Central memory CD4-positive, alpha-beta T cell (primary cell): ENCODE results near the gene KIF6.
"Not testable (repeated sequence)": the region's sequence is repeated elsewhere in the genome, so short reads cannot be mapped to it uniquely, and the experiment has no call there.

Experiments
- DNase-seq: peaks from one replicate; pipeline ENCODE4 v3.0.0; 2022

The KIF6 gene

DNA sequence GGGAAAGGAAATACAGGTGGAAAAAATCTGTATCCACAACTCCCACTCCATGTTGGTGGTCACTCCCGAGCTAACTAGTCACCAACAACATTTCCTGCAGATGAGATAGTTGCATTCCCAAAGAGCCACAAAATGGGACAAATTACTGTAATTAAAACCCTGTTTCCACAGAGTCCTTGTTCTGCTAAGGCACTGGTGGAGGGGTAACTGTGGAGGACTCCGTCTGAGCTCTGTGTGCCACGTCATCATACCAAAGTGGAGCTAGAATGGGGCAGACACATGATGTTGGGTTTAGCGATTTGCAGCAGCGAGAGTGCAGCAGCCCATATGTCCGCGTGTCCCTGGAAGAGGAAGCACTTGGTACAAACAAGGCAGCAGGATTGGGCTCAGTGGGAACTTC is 230.2 kb downstream of the KIF6 start:
- no peak for DNase-seq

DNA sequence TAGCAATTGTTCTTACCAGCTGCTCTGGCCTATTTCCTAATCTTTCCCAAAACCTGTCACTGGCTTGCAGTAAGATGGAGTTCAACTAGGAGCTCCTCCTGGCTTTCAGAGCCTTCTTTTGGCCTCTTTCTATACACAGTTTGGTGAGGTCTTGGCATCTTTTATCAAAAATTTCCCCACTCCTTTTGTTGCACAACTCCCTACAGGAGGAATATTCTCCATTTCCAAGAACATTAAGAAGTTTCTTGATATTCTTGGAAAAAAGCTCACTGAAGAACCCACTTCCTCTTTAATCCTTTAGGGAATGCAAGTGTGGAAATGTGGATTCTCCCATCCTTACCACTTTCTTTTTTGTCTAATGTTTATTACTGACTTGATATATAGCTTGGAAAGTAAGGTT is 231.4 kb downstream of the KIF6 start:
- DNase-seq: no peak

DNA sequence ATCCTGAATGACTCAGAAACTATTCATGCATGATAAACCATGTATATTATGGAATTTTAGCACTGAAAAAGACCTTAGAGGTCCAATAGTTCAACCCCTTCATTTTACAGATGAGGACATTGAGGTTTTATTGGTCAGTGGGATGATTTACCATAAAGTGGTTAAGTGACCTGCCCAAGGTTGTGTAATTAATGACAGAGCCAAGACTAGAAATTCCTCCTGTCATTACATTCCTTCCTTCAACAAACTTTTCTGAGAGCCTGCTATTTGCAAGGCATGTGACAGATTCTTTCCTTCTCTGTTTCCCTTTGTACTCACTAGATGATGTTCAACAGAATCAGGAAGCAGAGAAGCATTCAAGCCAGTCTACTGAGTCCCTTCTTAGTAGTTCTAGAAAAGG is 232.0 kb downstream of the KIF6 start:
- DNase-seq: no peak

DNA sequence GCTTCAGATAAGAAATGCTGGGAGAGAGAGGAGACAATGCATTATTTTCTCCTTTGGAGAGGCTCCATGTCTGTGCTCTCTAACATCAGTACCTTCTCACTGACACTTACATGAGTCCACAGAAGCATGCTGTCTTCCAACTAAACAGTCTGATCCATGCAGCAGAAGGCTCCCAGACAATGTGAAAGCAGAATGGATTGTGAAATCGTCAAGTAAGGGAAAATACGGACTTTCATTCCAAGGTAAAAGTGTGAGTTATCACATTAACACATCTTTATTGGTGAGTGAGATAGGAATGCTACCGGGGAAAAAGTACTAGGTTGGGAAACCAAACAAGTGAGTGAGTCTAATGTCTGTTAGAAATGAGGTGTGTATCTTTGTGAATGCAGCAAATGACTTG is 235.1 kb downstream of the KIF6 start:
- no peak for DNase-seq

DNA sequence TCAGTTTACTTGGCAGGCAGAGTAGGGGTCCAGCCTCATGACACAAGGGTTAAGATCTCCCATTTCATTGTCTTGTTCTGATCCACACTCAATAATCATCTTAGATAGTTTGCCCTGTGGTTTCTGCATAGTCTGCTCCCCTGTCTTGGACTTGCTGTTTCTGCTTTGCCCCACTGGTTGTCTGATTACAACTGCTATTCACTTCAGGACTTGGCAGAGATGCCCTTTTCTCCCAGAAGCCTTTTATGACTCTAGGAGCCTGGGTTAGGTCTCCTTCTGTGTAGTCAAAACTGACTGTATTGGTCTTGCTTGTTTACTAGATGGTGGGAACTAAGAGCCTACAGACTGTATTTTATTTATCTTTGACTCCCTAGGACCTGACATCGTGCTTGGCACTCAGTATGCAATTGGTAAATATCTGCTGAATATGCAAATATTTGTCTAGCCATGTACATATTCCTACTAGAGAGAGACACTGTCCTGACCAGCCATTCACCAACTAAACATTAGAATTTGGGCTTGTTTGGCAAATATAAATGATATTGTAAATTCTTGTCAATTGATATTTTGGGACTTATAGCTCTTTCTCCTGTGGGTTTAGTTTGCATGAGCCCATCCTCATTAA is 236.8 kb downstream of the KIF6 start:
- no peak for DNase-seq

DNA sequence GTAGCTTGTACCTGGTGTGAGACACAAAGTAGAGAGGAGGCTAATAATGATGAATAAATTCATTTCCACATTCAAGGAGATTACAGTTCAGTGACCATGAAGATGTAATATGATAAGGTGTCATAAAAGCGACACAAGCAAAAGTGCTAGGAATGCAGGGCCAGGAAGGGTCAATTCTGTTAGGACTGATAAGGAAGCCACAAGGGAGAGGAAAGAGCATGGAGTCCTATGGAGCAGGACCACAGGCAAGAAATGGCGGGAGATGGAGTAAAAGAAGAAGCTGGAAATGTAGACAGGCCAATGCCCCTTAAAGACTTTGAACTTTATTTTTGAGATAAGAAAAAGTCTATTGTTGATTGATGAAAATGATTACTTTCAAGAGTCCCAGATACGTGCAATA is 240.9 kb downstream of the KIF6 start:
- DNase-seq: no peak

DNA sequence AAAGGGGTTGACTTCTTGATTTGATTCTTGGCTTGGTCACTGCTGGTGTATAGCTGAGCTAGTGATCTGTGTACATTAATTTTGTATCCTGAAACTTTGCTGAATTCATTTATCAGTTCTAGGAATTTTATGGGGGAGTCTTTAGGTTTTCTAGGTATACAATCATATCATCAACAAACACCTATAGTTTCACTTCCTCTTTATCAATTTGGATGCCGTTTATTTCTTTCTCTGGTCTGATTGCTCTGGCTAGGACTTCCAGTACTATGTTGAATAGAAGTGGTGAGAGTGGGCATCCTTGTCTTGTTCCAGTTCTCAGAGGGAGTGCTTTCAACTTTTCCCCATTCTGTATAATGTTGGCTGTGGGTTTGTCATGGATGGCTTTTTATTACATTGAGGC is 245.4 kb downstream of the KIF6 start:
- not testable (repeated sequence) for DNase-seq

DNA sequence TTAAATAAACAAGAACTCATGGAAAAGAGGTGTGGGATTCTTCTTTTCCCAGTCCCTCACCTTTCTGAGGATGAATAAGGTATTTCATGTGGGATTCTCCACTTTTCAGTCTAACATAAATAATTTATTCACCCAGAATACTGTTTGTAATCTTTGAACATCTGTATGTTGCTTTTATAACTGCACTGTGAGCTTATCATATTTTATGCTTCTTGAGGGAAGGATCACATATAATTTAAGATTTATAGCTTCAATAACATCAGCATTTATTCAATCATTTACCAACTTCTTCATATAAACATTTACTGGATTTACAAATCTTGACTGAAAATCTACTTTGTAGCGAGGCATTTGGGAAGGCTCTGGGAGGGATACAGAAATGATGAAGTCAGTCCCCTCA is 248.5 kb downstream of the KIF6 start:
- DNase-seq: no peak

DNA sequence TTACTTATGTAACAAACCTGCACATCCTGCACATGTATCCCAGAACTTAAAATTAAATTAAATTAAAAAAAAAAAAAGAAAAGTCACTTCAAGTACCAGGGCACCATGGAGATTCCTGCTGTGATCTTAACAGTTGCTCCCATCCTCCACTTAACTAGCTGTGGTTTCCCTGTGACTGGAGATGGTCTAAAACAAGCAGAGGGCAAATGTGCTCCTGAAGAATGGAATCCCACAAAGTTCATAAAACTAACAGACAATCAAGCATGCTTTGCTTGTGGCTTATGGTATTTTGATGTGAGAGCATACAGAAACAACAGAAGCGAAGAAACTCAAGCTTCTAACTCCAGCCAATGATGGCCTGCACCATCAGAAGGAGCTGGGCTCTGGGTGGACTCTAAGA is 249.1 kb downstream of the KIF6 start:
- DNase-seq: no peak

DNA sequence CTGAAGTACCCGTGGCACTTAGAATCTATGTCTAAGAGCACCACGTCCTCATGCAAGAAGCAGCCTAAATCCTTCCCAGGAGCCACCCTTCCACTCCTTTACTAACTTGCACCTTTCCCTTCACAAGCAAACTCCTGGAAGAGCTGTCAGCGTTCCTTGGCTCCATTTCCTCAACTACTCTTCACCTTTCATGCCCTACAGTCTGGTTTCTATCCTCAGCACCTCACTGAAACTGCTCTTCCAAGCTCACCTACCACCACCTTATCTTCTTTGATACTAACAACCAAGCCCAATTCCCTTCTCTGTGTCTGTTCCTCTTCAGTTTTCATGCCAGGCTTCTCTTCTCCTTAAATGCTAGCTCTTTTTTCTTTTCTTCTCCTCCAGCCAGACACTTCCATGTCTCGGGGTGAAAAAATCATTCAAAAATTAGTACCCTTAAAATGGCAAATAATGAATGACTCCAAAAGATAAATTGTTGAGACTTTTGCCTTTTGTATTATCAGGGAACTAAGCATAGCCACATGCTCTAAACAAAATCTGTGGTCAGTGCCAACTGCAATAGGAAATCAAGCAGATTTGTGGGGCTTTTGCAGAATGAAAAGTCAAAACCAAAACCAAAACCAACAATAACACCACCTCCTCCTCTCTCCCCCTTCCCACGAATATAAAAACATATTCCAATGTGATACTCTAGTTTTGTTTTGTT is 253.1 kb downstream of the KIF6 start:
- no peak for DNase-seq

DNA sequence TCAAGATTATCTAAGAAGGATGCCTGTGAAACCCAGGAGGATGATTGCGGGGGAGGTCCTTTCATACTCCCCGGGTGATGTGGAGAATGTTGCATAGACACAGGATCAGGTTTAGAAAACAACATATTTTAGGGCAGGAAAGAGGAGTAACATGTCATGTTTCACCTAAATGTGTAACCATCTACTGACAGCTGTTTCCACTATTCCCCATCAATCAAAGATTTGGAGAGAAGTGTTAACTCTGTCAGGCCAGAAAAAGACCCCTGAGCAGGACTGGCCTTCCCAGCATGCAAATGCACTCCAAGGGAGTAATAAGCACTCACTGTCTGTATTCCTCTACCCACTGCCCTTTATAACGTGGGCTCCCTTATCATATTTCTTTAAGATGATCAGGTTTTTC is 254.7 kb downstream of the KIF6 start:
- DNase-seq: no peak

DNA sequence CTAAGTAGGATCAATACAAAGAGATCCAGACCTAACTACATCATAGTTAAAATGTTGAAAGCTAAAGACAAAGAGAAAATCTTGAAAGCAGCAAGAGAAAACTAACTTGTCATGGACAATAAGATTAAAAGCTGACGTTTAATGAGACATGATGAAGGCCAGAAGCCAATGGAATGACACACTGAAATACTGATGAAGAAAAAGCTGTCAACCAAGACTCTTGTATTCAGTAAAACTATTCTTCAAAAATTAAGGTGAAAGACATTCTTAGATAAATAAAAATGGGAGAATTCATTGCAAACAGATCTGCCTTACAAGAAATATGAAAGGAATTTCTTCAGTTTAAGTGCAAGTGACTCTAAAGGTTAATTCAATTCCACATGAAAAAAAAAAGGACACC is 256.8 kb downstream of the KIF6 start:
- DNase-seq: no peak

DNA sequence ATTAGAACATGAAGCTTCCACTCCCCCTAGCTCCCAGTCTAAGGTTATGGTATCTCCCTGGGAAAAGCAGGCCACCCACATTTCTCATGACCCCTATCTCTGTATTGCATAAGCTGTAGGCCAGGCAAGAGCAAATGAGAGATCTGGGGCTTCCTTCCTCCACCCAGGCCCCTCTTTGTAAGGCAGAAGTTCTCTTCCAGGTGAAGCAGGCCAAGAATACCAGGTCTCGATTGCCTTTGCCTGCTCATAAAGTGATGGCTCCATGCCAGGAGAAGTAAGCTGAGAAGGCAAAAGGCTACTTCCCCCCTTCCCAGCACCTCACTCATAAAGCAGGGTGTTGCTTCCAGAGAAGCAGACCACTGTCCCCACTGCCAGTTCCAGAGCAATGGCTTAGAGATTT is 258.6 kb downstream of the KIF6 start:
- DNase-seq: no peak

DNA sequence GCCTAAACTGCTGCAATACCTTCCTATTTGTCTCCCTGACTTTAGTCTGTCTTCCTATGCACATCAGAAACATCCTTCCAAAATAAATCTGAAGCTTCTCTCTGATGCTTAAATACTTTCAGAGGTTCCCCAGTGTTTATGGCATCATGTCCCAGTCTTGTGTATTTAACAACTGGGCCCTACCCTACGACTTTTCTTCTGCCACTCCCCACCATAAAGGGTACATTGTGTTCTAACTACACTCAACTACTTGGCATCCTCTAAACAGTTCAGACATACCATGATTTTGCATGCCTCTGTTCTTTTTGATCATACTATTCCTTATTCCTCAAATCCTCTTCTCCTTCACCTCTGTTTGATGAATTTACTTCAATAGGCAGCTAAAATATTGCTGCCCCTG is 259.7 kb downstream of the KIF6 start:
- no peak for DNase-seq

DNA sequence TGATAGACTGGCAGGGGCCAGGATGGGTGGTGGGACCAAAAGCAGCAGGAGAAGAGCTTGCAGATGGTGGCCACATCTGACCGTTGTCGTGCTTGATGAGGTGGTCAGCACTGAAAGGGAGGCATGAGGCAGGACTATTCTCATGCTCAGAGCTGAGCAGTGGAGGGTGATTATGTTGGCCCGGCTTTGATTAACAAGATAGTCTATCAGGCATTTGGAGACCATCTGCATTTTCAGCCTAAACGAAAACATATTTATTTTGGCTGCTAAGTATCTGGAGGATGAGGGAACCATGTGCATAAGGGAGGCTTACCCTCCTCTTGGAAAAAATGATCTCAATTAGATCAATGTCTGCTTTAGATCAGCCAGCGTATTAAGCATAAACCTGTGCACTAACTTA is 261.1 kb downstream of the KIF6 start:
- no peak for DNase-seq

DNA sequence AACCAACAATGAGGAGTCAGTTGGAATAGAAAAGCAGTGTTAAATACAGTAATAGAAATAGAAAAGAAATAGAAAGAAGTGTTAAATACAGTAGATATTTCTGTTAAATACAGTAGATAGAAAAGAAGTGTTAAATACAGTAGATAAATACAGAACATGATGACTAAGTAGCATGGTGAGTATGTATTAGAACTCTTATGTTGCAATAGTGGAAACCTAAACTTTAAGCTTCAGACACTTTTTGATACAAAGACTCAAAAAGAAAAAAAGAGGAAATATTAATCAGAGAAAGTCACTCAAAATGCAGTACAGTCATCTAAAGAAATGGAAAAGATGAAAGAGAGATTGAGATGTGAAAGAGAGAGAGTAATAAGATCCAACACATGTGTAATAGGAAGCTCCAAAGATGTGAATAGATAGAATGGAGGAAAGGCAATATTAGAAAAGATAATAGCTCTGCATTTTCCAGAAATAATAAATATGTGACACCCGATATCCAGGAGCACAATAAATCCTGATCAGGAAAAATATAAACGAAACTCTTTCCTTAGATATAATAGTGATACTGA is 271.2 kb downstream of the KIF6 start:
- DNase-seq: no peak

DNA sequence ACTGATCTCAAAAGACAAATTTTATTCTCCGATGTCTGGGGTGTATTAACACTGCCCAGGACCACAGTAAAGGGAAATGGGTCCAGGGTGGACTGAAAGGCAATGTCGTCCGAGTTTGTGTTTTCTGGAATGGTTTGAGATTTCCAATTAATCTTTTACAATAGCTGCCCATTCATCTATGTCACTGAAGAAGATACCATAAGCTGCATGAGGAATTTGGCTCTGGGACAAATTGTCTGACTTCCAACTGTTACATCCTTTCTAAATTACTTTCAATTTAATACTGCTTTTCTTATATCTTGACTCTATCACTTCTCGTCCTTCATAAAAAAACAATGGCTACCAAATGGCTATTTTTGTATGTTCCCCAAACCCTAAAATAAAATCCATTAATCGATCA is 272.0 kb downstream of the KIF6 start:
- DNase-seq: no peak

DNA sequence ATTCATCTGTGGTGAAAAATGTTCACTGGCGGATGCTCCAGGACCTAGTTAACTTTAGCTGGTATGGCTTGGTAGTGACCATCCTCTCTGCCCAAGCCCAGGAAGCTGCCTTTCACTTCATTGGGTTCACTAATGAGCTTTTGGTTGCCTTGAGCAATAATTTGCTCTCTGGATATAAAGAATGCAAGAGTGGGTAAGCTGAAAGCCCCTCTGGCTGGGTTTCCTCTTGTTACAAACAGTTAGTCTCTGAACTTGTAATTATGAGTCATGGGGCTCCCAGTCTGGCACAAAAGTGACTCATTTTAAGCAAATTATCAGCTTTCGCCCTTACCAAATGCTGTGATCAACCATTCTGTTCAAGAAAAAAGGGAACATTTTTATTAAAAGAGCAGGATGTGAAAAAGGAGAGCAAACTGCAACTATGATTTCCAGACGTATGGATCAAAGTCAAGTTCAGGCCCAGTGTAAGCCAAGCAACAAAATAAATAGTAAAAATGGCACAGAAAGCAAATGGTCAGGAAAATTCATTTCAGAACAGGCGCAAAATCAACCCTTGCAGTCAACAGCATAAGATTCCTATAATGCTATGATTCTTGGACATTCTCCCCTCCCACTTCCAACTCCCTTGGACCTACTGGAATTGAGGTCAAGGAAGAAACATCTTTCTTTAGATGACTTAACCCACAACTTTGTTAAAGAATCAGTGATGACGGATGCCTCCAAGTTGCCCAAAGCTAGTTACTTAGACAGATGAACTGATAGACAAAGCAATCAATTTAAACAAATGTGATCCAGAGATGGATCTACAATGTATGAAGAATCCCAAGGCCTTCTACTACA is 272.7 kb downstream of the KIF6 start:
- no peak for DNase-seq

DNA sequence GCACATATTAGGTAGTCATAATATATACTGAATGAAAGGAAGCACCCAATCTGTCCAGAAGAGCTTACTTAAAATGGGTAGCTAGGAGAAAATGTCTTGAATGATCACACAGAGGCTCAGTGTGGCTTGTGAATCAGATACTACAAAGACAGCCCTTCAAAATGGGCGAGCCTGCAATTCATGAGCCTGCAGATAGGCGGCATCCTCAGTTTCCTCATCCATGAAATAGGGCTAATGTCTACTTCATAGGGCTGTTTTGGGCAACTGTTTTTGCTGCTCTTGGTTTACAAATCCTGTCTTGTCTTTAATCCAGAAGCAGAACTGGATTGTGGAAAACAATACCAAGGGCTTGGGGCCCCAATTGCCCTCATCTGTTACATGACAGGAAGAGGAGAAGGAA is 273.4 kb downstream of the KIF6 start:
- no peak for DNase-seq

DNA sequence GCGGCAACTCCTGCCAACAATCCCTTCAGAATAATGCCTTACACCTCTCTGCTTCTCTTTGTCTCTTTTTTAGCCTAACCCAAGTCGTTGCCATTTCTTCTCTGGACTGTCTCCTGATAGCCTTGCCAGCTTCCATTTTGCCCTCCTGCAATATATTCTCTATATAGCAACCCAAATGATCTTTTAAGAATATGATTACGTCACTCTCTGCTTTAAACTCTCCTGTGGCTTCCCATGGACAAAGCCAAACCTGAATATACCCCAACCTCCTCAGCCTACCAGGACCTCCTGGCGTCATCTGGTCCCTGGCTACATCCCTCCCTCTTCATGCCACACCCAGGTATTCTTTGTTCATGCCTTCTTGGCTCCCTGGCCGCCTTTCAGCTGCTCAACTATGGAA is 276.2 kb downstream of the KIF6 start:
- DNase-seq: no peak

DNA sequence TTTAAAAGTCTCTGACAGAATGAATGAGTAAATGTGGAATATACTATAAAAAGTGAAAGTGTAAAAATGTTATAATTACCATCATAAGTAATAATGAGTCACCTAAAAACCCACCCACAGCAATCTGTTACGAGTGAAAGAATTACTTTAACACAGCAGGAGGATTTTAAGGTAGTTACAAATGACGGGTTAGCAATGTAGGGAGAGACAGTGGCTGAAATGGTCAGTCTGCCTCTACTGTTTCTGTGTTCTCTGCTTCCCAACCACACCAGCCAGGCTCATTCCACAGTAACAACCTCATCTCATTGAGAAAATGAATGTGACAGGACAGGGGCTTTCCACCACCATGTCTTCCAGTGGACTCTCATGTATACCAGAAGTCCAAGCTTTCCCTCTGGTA is 278.3 kb downstream of the KIF6 start:
- no peak for DNase-seq

DNA sequence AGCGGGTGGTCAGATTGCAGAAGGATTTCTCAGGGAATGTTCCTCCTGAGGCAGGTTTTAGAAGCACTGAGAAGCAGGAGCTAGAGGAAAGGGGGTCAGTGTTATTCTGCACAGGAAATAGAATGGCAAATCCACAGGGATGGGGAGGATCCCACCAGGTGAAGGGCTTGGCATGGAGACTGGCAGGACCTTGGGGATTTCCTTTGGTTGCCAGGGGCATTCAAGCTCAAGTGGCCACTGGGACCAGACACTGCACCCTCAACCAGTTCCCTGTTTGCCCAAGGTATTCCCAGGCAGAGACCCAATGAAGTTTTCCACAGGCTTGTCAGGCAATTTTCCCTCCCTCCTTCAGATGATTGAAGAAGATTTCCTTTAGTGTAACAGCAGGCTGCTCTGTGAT is 279.5 kb downstream of the KIF6 start:
- no peak for DNase-seq

DNA sequence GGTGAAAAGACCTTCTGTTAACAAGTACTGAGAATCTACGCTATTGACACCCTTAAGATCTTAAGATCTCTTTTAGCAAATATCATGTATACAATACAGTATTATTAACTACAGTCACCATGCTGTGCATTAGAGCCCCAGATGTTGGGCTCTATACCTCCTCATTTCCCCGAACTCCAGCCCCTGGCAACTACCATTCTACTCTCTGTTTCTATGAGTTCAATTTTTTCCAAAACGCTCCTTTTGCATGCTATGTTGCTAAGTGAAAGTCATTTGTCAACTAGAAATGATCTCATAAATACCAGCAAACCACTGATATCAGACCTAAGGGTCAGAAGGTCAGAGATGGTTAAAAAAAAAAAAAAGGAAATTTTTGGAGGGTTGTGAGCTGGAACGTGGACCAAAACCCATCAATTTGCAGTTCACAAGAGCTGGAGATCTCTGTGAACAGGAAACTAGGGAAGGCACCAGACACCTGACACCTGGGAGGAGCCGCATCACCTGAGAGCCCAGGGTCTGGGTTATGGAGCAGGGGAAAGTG is 280.7 kb downstream of the KIF6 start:
- no peak for DNase-seq

DNA sequence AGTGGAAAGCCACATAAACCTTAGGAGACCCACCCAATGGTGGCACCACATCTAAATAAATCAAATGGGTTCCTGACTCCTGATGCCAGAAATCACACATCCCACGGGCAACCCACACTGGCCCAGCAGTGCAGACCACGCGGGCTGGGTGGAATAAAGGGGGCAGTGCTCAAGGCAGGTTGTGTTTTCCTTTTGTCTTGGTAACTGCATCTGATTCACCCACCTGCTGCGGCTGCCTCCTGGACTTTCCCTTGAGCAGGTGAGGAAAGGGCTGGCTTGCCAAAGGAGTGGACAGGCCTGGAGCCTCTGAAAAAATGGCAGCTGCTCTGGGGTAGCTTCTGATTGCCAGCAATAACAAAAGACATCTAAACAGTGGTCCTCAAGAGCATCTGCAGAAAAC is 283.2 kb downstream of the KIF6 start:
- DNase-seq: no peak
